Measurements from ENCODE around the gene TMEM200C.
"Not testable (repeated sequence)": the region's sequence is repeated elsewhere in the genome, so short reads cannot be mapped to it uniquely, and the experiment has no call there.

TMEM200C gene

DNA sequence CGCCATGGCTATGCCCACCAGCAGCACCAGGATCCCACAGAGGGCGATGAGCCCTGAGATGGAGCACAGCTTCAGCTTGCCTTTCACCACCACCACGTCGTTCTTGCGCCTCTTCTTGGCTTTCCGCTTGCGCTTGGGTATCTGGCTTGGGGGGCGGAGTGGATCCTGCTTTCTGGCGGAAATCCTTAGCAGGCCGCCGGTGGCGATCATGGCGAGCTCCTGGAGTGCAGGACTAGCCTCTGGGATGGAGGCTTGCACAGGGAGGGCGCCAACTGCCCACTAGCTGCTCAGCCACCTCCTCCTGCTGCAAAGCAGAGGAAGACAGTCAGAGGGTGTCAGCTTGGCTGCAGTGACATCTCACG lies 3.5 kb downstream of the TMEM200C start:
- DNase-seq (ENCODE audit: low read depth), result no peak

DNA sequence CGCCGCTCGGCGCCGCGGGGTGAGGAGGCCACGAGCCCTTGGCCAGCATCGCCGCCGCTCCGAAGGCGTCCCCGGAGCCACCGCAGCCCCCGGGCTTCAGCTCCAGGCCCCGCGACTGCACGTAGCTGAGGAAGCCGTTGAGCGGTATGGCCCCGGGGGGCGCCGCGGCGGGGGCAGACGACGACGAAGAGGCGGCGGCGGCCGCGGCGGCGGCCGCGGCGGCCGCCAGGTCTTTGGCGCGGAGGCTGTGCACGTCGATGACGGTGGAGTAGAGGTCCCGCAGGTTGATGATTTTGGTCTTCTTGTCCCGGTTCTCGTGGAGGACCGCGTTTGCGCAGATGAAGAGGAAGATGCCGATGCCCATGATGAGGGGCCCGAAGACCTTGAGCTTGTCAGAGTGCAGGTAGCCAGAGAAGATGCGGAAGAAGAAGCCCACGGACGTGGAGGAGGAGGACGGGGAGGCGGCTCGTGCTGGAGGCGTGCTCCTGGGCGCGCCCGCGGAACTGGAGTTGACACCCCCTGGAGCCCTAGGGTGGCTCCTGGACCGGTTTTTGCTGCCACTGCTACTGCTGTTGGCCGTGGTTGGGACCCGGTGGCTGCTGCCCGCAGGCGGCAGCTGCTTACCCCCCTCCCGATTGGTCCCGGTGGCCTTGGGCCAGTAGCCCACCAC lies 4.0 kb downstream of the TMEM200C start:
- no peak for DNase-seq (ENCODE audit: low read depth)

DNA sequence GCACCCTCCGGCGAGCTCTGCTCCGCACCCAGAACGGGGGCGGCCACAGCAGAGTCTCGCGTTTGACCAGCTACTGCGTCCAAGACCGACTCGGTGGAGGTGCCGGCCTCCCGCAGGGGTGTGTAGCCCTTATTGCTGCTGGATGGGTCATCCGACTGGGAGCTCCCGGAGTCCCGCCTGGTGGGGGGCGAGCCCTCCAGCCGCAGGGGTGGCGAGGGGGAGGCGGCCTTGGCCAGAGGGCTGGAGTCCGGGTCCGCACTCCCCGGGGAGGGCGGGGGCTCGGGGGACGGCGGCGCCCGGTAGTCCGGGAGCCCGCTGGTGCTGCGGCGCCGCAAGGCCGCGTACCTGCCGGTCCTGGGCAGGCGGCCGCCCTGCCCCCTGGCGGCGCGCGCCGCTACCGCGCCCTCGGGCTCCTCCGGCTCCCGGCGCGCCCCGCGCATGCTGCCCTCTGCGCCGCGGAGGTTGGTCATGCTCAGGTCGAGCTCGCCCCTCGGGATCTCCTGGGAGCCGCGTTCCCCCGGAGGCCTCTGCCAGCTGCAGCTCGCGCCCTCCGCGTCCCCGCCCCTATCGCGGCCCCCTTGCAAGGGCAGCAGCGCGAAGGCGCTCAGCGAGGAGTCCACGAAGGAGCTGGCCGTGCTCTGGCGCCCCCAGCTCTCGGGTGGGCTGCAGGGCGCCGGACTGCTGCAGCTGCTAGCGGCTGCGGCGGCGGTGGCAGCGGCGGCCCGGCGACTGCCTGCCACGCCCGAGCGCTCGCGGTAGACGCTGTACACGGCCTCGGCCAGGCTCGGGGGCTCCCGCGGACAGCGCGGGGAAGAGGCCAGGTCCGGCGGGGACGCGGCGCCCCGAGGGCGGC lies 4.8 kb downstream of the TMEM200C start:
- DNase-seq (ENCODE audit: low read depth), result no peak

DNA sequence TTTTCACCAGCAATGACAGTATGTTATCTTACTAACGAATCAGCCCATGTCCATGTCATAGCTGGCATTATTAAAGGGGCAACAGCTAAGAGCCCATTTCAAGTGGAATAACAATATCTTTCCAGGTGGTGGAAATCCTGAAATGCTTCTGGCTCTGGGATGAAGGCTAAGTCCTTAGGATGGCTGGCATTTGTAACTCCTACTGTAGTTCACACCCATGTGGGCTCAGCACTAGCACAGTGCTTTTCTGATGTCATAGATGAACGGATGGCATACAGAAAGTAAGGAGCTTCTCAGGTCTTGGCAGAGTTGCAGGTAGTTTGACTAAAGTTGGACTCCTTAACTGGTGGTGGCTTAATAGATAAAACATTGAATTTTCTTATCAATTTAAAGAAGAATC lies 10.0 kb downstream of the TMEM200C start:
- no peak for DNase-seq (ENCODE audit: low read depth)

DNA sequence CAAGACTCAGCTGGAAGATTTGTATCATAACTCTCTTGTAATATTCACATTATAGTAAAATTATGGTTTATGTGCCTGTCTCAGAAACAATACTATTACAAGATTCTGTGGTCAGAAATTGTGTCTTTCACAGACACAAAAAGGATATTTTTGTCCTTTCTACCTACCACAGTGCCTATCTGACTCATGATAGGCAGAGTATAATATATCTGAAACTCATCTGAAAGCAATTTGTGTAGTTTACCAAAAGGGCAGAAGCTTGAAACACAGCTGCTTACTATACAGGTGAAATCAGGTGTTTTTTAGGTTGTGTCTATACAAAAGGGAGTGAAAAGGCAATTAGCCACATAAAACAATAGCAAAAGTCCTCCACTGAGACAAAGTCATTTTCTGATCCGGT lies 10.9 kb downstream of the TMEM200C start:
- no peak for DNase-seq (ENCODE audit: low read depth)

DNA sequence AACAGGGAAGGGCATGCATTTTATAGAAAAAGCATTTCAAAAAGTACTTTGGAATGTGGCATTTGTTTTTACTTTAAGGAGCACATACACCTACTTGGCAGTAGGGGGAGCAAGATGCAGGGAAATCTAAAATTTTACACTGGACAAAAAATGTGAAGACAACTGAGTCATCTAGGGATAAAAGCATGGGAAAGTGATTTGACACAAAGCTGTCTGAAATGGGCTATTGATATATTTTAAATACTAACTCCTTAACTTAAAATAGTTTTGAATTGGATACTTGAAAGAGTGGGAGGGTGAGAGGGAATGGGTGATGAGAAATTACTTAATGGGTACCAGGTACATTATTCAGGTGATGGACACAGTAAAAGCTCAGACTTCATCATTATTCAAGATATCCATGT lies 15.8 kb downstream of the TMEM200C start:
- DNase-seq (ENCODE audit: low read depth), result peak; percentile 57

DNA sequence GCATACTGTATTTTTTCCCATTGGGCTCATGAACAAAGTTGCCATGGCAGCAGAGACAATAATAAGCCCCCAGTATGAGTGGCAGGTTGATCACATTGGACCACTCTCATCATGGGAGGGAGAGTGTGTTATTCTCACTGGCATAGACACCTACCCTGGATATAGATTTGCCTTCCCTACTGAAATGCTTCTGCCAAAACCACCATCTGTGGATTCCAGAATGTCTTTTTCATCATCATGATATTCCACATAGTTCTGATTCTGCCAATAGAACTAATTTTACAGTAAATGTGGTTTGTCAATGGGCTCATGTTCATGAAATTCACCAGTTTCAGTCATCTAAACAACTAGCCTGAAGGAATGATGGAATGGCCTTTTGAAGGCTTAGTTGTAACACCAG lies 18.4 kb downstream of the TMEM200C start:
- DNase-seq (ENCODE audit: low read depth), result no peak

DNA sequence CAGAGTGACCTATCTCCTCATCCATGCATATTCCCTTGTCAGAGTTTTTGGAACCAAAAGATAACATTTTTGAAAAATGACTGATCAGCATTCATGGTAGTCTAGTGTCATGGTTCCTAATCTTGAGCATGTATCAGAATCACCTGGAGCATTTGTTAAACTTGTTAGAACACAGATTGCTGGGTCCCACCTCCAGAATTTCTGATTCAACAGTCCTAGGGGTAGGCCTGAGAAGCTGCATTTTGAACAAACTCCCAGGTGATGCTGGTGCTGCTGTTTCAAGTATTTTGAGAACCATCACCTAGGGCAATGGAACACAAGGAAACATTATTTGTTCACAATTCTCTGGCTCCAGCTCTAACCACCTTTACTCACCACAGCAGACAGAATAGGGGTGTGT lies 21.0 kb downstream of the TMEM200C start:
- DNase-seq (ENCODE audit: low read depth), result no peak

DNA sequence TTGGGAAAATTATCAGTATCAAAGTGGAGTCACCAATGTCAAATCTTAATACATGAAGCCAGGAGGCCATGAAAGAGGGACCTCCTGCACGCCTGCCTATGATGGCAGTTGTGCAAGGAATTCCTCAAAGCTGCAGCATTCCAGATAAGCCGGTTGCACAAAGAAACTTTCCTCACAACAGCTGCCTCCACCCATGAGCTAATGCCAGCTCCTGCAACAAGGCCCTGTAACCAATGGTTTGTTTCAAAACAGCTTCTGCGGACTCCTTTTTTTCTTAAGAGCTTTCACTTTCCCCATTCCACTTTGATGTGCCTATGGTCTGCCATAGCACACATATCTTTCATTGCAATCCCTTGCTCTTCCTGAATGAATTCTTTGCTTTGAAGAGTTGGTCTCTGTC lies 22.4 kb downstream of the TMEM200C start:
- DNase-seq (ENCODE audit: low read depth), result no peak

DNA sequence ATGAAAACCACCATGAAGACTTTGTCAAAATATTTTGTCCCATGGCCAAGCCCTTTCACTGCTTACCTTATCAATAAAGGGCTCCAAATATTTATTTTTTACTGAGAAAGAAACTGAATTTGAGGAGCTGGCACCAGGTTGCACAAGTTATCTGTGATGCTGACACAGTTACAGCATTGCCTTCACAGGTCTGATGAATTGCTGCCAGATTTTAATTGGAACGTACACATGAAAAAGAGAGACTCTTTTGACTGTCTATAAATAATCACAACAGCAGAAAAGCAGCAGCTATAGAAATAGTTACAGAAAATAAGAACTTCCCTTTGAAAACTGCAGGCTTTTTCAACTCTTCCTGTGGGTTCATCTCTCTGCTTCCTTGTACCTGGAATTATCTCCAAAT lies 23.9 kb downstream of the TMEM200C start:
- DNase-seq (ENCODE audit: low read depth), result no peak

DNA sequence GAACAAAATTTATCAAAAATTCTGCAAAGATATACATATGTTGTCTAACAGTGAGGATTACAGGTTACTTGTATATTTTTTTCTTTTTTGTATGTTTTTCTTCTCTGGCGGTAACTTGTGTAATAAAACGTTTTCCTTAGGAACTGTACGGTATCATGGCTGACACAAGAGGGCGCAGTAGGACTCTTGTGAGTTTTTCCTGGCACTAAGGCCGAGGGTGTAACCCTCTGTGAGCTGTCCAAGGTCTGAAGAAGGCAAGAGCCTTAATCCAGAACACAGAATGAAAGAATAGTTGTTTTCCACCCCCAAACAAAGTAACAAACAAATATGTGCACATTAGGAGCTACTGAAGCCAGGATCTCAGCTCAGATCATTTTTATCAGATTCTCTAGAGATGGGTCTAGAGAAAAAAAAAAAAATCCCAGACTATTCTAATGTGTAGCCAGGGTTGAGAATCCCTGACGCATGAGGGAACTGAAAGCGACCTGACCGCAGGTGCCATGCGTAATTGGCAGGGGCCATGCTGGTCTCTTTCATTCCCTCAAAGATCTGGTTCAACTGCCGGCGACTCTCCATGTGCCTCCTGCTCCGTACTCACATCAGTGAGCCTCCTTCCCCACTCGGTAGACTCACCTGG lies 27.0 kb downstream of the TMEM200C start:
- DNase-seq (ENCODE audit: low read depth), result peak; percentile 81

DNA sequence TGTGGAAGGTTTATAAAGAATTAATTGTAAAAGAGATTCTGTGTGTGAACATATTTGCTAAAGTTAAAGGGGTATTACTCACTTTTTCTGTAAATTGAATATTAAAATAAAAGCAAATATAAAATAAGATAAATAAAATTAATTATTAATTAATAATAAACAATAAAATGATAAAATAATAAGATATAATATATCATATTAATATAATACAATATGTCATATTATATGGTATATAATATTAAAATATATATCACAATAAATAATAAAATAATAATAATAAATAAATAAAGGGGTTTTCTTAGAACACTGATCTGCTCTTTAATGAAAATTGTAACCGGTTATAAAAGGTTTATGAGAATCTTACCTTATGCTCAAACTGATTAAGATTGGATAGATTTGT lies 29.8 kb downstream of the TMEM200C start:
- no peak for DNase-seq (ENCODE audit: low read depth)

DNA sequence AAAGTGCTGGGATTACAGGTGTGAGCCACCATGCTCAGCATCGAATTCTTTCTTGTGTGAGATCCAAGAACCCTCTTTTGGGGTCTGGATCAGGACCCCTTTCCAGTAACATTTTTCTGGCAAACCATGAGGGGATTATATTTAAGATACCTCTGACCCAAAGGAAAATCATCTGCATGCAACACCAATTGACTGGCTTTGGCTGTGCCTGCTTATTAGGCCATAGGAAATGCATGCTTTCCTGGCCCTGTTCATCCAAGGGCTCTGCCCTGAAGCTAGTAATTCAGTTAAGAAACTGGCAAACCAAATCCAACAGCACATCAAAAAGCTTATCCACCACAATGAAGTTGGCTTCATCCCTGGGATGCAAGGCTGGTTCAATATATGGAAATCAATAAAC lies 33.2 kb downstream of the TMEM200C start:
- not testable (repeated sequence) for DNase-seq (ENCODE audit: low read depth)

DNA sequence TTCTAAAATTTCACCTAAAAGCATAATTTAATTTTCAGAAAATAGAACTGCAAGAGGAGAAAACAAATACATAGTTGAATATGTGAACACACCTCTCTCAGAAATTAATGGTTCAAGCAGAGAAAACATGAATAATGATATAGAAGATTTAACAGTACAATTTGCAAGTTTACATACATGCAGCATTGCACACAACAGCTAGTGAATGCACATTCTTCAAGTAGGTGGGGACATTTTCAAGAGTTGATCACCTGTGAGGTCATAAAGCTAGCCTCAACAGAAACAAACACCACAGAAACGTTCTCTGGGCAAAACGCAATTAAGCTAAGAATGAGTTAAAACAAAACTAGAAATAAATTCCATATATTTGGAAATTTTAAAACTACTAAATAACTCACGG lies 38.1 kb downstream of the TMEM200C start:
- DNase-seq (ENCODE audit: low read depth), result no peak

DNA sequence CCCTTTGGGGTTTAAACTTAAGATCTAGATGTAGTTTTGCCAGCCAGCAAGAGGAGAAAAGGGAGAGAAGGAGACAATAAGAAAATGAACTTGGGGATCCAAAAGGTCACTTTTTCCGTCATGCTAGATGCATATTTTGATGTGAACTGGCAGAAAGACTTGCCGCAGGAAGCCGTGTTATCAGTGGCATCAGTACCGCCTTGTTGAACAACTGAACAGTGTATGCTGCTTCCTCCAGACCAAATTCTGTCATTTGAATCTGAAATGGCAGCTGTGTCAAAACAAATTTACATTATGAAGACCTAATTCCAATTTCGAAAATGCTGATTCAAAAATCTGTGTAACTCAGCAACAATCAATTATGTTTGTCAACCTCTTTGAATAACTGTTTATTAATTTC lies 42.1 kb downstream of the TMEM200C start:
- no peak for DNase-seq (ENCODE audit: low read depth)

DNA sequence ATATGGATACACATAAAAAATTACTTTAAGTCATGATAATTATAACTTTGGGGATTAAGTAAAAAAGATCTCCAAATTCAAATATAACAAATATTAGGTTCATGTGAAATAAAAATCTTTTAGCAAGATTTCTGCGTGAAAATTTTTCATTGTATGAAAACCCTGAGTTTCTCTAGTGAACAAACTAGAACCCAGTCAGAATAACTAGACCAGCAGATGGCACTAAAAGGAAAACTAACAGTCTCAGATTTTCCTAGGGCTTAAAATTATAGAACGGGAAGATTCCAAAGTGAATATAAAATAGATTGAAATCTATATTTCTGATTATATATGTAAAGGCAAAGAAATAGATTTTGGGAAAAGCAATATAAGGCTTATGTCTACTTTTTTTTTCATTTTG lies 43.3 kb downstream of the TMEM200C start:
- DNase-seq (ENCODE audit: low read depth), result no peak

DNA sequence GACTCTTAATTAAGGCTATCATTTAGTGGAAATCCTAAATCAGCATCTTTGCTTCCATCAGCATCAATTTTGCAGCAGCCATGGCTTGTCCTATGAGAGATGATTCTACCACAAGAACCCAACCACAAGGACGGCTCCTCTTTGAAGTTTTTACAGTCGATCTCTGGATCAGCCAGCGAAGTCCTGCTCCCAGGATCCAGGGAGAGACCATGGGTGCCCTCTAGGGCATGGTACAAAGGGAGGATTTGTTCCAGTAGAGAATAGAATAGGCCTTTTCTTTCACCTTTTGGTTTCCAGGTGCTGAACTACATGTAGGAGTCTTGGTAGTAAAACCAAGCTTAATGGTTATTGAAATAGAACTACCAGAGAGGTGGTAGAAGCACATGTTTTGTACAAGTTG lies 52.7 kb downstream of the TMEM200C start:
- DNase-seq (ENCODE audit: low read depth), result no peak

DNA sequence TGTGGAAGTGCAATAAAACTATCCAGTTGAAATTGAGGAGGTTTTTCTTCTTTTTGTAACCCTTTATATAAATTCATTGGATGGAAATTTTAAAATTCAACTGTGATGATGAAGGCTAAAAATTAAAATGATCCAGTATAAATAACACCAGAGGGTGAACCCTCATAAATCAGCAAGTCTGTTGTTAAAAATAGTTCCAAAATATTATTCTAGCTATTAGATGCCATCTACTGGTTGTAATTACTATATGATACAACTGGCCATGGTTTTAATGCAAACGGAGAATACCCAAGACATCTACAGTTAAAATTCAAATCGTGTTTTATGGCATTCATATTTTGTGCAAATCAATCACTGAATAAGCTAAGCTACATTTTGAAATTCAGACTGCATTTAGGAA lies 53.8 kb downstream of the TMEM200C start:
- no peak for DNase-seq (ENCODE audit: low read depth)

DNA sequence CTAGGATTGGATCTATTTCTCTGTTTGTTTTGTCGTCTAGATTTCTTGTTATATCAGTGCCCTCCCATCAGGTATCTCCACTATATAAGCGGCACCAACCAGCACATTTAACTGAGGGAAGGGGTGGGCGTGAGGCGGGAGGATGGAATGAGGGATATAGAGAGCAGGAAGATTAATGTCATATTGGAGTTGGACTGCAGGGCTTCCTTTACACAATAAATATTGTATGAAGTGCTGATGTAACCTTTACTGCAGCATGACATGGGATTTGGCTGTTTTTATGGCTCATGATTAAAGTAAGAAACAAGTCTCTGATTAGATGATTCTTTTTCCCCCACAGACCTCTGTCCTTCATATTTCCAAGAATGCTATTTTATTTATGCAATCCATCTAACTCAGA lies 54.8 kb downstream of the TMEM200C start:
- DNase-seq (ENCODE audit: low read depth), result no peak

DNA sequence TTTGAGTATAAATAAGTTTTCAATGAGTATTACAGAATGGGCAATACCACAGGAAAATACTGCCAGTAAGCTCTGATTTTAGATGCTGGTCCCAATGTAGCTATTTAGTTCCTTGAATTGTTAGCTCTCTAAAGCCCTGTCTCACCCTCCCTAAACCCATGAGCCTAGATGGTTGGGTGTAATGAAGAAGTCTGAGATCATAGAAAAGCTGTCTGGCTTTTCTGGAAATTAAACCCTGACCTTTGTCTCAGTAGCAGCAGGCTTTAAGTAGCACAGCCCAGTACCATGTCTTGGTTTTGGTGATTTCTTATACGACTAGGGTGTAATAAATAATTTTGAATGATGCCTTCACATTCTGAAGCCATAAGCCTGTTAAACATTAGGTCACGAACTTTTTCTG lies 55.3 kb downstream of the TMEM200C start:
- DNase-seq (ENCODE audit: low read depth), result no peak

DNA sequence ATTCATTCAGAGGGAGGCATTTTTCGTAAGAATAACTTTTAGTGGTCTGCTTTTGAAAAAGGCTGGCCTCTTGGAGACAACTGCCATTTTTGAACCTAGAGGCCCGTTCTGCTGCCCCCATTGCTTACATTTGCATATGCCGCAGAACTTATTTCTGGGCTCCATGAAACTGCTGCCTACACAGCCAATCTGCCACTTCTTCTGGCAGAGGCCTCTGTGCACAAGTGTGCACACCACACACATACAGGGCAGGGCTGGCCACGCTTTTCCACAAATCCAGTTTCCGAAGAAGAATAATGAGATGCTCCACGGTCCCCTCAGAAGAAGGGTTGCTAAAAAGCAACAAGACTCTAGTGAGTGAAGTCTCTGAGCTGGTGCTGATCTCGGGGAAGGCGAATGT lies 56.2 kb downstream of the TMEM200C start:
- no peak for DNase-seq (ENCODE audit: low read depth)
